NCI-H510A treated with DMSO at 0.1 percent for 48 hours (cell line): ENCODE data around the gene FES.
"Not testable (repeated sequence)": the region's sequence is repeated elsewhere in the genome, so short reads cannot be mapped to it uniquely, and the experiment has no call there.

Experiments used
- DNase-seq: peaks from one replicate; lab custom pipeline; 2025; lab: John Stamatoyannopoulos, UW

Gene FES

DNA sequence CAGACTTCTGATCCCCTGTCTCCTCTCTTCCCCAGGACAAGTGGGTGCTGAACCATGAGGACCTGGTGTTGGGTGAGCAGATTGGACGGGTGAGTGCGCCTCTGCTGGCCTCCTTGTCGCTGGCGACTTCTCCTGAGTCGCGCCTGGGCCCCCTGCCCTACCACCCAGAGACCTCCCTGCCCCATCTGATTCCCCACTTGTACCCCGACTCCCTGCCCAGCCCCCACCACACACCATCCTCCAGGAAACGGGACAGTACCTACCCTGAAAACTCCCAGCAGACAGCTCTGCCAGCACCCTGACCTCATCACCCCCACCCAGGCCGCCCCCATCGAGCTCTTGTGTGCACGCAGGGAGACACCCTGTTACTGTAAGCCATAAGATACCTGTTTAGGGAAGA is 7.7 kb downstream of the FES start:
- DNase-seq, result no peak

- DNase-seq, result no peak
These were observed 8.3 kb downstream of the FES start for GRCh38 chr15:90892498-90893174.

DNA sequence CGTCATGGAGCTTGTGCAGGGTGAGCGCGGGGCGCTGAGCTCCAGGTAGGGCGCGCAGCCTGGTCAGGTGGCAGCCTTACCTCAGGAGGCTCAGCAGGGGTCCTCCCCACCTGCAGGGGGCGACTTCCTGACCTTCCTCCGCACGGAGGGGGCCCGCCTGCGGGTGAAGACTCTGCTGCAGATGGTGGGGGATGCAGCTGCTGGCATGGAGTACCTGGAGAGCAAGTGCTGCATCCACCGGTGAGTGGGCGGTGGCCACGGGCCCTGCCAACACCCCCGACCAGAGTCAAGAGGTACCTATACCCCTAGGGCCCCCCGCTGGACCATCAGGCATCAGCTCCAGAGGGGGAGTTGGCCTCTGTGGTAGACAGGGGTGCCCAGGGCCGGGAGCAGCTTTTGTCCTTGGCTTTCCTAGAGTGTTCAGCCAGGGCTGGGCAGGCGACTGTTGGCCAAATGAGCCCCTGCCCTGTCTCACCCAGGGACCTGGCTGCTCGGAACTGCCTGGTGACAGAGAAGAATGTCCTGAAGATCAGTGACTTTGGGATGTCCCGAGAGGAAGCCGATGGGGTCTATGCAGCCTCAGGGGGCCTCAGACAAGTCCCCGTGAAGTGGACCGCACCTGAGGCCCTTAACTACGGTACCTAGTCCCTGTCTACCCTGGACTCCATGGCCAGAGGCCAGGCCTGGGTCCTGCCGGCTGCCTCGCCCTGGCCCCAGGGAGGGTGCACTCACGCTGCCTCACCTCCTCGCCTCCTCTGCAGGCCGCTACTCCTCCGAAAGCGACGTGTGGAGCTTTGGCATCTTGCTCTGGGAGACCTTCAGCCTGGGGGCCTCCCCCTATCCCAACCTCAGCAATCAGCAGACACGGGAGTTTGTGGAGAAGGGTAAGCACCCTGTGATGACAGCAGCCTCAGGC is 9.1 kb downstream of the FES start:
- DNase-seq, result no peak

GRCh38 chr15:90895571-90896117 is 11.3 kb downstream of the FES start:
- peak; percentile 77 for DNase-seq

- DNase-seq, result not testable (repeated sequence)
These were observed 12.9 kb downstream of the FES start for GRCh38 chr15:90897131-90897655.

GRCh38 chr15:90901175-90902039 is 17.1 kb downstream of the FES start:
- DNase-seq, result no peak

DNA sequence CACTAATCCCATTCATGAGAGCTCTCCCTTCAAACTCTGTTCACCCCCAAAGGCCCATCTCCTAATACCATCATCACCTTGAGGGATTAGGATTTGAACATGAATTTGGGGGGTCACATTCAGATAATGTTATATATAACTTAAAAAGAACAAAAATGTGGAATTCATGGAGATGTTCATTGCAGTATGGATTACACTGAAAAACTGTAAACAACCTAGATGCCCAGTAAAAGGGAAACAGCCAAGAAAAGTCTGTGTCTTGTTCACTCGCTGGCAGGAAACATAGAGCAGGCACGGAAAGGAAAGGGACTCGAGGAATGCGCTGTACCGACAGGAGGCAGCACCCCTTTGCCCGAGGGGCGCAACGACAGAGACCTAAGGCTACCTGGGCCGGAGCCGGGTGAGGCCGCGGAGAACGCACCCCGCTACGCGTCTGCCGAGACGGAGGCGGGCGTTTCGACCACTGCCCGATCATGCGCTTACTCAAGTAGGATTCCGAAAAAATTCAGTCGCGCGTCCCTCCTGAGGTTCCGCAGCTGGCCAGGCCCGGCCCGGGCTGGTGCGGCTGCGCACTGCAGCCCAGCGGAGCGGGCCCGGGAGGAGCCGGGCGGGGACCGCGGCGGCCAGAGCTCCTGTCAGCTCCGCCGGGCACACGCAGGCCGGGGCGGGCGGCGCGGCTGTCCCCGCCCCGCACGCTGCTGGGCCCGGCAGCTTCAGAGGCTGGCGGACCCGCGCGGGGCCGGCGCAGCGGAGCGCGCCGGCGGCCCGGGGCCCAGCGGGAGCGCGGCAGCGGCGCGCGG is 17.9 kb downstream of the FES start:
- peak; percentile 76 for DNase-seq

DNA sequence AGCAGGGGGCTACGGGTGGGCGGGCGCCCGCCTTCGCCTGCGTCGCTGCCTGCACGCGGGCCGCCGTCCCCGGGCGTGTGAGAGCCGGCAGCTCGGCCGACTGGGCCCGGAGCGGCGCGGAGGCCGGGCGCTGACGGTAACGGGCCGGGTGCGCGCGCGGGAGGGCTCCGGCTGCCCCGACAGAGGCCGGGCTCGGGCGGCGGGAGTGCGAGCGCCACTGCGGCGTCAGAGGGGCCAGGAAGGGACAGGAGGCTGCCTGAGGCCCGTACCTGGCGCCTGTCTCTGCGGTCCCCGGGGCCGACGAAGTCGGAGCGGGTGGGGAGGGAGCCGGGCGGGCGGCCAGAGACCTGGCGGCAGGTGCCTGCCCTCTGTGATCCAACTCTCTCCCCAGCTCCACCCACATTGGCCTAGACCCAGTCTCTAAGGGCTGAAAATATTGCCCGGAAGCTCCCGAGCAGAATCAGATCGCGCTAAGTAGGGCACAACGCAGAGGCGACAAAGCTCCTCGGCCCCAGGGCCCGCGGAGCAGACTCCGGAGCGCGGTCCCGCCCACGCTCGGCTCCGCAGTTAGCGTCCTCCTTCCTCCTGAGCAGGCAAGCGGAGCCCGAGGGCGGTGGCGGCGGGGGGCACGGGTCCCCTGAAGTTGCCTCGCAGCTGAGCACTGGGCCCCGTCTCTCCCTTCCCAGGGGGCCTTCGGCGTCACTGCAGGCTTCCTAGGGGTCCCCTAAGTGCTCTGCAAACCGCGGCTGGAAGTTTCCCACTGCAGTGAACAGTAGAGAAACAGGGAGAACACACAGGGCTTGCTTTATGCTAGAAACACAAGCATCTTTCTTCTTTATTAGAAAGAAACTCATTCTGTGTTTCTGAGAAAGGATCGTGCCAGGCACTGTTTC is 18.8 kb downstream of the FES start, which contains the start of gene MAN2A2:
Gene MAN2A2 (plus strand): TSS at position 463 of the 893 bp plus-strand sequence. CDS start 906 bp downstream, outside the sequence.
- peak; percentile 80 for DNase-seq

GRCh38 chr15:90903733-90904536 is 19.6 kb downstream of the FES start:
- peak; percentile 70 for DNase-seq

- DNase-seq, result no peak
These were observed 20.4 kb downstream of the FES start for GRCh38 chr15:90904746-90905145.

DNA sequence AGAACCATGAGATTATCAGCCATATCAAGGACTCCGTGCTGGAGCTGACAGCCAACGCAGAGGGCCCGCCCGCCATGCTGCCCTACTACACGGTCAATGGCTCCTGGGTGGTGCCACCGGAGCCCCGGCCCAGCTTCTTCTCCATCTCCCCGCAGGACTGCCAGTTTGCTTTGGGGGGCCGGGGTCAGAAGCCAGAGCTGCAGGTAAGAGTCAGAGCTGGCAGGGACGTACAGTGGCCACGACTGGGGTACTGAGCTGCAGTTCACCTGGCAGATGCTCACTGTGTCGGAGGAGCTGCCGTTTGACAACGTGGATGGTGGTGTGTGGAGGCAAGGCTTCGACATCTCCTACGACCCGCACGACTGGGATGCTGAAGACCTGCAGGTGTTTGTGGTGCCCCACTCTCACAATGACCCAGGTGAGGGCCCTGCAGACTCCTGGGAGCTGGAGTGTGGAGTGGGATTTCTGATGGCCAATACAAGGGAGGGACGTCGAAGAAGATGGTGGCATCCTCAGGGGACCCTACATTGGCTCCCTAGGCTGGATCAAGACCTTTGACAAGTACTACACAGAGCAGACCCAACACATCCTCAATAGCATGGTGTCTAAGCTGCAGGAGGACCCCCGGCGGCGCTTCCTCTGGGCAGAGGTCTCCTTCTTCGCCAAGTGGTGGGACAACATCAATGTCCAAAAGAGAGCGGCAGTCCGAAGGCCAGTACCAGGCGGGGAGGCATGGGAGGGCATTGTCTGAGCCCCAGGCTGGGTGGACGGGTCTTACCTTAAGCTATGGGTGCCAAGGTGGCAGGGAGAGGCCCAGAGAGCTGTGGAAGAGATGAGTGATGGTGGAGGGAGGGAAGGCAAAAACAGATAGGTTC is 21.2 kb downstream of the FES start:
- no peak for DNase-seq

DNA sequence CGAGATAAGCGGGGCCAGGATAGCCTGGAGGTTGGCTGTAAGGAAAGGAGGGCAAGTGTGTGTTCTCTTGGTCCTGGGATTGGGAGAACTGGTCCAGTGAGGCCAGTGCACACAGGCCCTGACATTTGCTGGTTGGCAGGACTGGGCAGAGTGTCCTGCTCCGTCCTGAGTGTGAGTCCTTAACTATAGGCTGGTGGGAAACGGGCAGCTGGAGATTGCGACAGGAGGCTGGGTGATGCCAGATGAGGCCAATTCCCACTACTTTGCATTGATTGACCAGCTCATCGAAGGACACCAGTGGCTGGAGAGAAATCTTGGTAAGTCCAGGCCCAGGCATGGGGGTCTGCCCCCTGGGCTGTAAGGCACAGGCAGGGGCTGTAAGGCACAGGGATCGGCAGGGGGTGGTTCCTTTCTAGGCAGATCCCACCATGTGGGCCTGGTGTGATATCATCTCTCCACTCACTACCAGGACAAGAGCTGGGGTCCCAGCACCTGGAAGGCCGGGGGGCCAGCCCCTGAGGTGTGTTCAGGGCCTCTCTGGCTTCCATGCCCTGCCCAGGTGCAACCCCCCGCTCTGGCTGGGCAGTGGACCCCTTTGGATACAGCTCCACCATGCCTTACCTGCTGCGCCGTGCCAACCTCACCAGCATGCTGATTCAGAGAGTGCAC is 22.0 kb downstream of the FES start:
- no peak for DNase-seq

GRCh38 chr15:90907051-90907660 is 22.9 kb downstream of the FES start:
- no peak for DNase-seq

DNA sequence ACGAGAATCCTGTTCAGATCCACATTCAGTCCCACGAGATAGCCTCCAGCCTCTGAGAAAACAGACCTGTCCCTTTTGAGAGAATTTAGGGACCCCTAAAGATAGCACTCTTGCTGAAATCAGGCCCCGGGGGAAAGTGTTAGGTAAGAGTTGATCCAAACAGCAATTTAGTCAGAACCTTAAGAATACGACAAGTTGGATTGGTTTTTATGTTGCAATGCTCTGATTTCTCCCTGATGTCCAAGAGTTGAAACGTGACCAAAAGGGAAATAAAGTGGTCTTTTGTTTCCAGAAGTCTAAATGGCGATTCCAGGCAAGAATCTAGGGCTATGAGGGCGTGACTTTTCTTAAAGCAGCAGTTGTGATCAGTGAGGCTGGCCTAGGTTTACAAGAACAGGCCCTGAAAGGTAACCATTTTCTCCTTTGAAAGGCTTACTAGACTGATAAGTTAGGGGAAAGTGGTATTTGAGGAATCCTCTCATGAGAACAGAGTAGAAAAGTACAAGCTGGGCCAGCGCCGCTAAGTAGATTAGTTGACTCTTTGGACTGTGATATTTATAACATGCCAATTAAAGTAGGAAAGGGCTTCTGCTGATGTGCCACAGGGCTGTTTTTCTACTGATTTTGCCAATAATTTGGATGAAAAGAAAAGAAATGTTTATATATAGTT is 23.7 kb downstream of the FES start:
- DNase-seq, result no peak

- DNase-seq, result not testable (repeated sequence)
These were observed 25.1 kb downstream of the FES start for GRCh38 chr15:90909449-90909848.

- DNase-seq, result no peak
These were observed 25.7 kb downstream of the FES start for GRCh38 chr15:90909976-90910375.
